ENCODE measurements around the gene NCOR2.

Gene NCOR2

GRCh38 chr12:124527861-124528561, 39.4 kb downstream of the NCOR2 start:
- DNase-seq (ENCODE audit: low read depth, low spot score): no peak

DNA sequence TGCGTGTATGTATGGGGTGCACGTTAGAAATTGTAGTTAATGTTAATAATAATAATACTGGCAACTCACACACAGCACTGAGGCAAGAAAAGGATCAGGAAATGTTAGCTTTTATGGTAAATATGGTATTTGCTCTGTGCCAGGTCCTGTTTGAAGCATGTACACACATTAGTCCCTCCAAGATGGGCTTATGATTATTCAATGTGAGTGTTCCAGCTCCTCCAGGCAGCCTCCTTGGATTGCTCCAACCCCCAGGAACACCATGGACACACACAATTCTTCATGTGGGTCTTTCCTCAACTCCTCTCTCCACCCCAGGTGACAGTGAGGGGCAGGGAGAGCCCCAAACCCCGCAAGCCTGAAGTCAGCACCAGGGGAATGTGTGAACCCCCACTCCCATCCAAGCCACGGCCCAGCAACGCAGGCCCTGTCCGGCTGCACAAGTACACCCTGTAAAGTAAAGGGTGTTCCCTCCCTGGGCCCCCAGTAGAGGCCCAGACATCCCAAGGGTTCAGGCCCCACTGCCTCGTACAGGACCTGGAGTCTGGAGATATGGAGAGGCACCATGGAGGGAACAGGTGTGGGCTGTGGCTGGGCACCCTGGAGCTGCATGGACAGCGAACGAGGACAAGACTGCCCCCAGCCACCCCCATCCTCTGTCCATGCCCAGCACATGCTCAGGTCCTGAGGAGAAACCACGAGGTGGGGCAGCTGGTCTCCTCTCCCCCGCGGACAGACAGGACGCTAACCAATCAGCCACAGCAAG, 41.3 kb downstream of the NCOR2 start:
- no peak for DNase-seq (ENCODE audit: low read depth, low spot score)

GRCh38 chr12:124525455-124525854, 42.0 kb downstream of the NCOR2 start:
- DNase-seq (ENCODE audit: low read depth, low spot score): no peak

DNA sequence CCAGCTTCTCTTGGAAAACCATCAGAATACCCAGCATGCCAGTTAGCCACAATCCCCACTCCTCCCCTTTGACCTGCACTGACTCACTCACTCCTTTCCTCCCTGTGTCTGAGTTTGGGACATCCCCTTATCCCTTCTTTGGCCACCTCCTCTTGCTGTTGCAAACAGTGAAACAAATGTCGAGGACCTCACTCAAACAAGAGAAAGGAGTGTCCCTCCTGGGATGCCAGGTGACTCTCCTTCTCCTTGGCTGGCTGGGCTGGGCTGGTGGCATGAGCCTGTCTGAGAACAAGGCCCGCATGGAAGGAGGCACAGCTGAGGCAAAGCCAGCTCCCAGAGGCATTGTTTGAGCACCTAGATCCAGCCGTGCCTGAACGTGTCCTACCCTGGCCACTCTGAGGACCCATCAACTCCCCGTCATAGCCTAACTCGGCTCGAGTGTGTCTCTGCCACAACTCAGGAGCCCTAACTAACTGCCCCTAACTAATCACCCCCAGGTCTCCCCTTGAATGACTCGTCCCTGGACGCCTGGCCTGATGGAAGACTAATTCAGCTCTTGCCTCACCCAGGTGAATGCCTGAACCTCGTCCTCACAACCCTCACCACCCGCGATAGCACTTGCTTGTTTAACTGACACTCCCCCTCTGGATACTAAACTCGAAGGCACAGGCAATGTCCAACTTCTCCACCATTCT, 43.0 kb downstream of the NCOR2 start:
- DNase-seq (ENCODE audit: low read depth, low spot score): no peak

- no peak for DNase-seq (ENCODE audit: low read depth, low spot score)
Measured at GRCh38 chr12:124523071-124523470, 44.3 kb downstream of the NCOR2 start.

DNA sequence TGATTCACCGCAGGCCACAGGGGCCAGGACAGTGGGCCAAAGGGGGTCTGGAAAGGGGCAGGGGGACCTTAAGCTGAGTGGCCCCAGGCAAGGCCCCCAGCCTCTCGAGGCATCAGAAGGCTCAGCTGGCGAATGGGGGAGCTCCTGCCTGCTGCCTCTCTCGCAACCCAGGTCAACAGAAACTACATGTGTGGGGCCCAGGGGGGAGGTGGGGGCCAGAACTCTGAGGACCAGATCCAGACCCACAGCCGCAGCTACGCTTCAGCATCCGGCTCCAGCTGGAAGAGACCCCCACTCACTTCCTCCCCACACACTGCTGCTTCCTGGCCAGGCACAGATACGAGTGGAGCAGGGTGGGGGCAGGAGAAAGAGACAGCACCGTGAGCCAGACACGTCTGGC, 46.5 kb downstream of the NCOR2 start:
- DNase-seq (ENCODE audit: low read depth, low spot score): no peak

- DNase-seq (ENCODE audit: low read depth, low spot score): no peak
Measured at GRCh38 chr12:124520265-124520701, 47.1 kb downstream of the NCOR2 start.

DNA sequence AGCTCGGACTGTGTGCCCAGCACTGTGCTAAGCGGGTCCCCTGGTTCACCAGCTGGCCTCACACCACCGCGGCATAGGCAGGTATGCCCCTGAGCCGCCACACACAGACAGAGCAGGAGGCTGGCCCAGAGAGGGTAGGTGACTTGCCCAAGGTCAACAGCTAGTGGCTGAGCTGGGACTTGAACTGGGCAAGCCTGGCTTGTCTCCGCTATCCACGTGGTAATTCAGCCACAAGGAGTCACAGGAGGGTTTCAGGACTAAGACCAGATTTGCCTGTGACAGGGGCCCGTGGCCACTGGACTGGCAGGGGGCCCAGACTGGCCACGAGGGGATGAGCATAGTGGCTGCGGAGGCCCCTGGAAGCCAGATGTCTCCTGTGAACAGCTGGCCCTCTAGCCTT, 47.7 kb downstream of the NCOR2 start:
- no peak for DNase-seq (ENCODE audit: low read depth, low spot score)

- no peak for DNase-seq (ENCODE audit: low read depth, low spot score)
Measured at GRCh38 chr12:124518051-124518932, 49.1 kb downstream of the NCOR2 start.
